ENCODE measurements around the gene TAB3. TPM values are rescaled to one million over a fixed set of nuclear protein-coding genes. Genes with fewer than 3 reads are reported as not detected.

Gene TAB3
- total and polyA plus RNA-seq, 10 of the 15 experiments (the other 5 are each of a cell fraction or from before 2014, with no cell fraction given): 1.7 to 22.1 (median 9.1) TPM

GRCh38 chrX:30892591-30892990, 3.5 kb upstream of the TAB3 start:
- DNase-seq (ENCODE audit: low read depth, low spot score) (no peak), FAIRE-seq (no peak), ATAC-seq (no peak)
- H3K27me3 ChIP-seq (replicated peaks in 1 of 2; ENCODE audit: control insufficient read depth in 2 of 2, insufficient read depth in 2 of 2, low read length in 1 of 2): no peaks in the 10 kb centered on the region; a peak in 1 of 4 replicates
- peaks cover 6% of the 10 kb centered on the region for H3K79me2 ChIP-seq (ENCODE audit: control insufficient read depth, insufficient read depth, low read length)
- CTCF ChIA-PET: no interaction called here
- H4K20me1 ChIP-seq (ENCODE audit: control insufficient read depth, insufficient read depth): no peaks in the 10 kb centered on the region
- no peaks in the 10 kb centered on the region for H3K36me3 ChIP-seq (ENCODE audit: control insufficient read depth in 2 of 2, insufficient read depth in 2 of 2, low read length in 1 of 2)
- H3K4me2 ChIP-seq (ENCODE audit: control insufficient read depth, insufficient read depth): no peak overlapping the region
- no peak overlapping the region for H2AFZ ChIP-seq (ENCODE audit: control insufficient read depth, low read depth, low read length)
- H3K4me3 ChIP-seq: no peak overlapping the region
- WGBS (ENCODE audit: insufficient coverage, insufficient replicate concordance, low lambda C conversion rate, missing lambda C conversion rate): 27% methylated on average over 1 of the region's 1 CpG
- H3K27ac ChIP-seq (ENCODE audit: control insufficient read depth, insufficient read depth): no peak overlapping the region
- H3K9me3 ChIP-seq (replicated peaks; ENCODE audit: control insufficient read depth, insufficient read depth, low read length): no peaks in the 10 kb centered on the region
- BruUV-seq (replicated peaks): no TSS peak
- no peak overlapping the region for H3K9ac ChIP-seq (ENCODE audit: control insufficient read depth, insufficient read depth, low read length)
- SMC1A ChIA-PET (ENCODE audit: uncharacterized antibody, unreplicated experiment): no interaction called here
- intact Hi-C loops (cut with micrococcal nuclease; ENCODE audit: unreplicated experiment): no loop called here
- POLR2A ChIA-PET: no interaction called here
- in situ Hi-C loops (cut with MboI): no loop called here
- no peaks in the 10 kb centered on the region for H3K4me1 ChIP-seq (ENCODE audit: control insufficient read depth, insufficient read depth, low read length)
- RAD21 ChIA-PET (ENCODE audit: unreplicated experiment): no interaction called here
- TF ChIP-seq ZZZ3 (IDR thresholded peaks at IDR 0.05; ENCODE audit: control insufficient read depth, insufficient read length, low read depth): no peak
- no peak for TF ChIP-seq MAX (IDR thresholded peaks at IDR 0.05; ENCODE audit: low read depth, low read length)
- TF ChIP-seq ZNF687 (IDR thresholded peaks at IDR 0.05): no peak
- TF ChIP-seq RBBP5 (conservative IDR thresholded peaks at IDR 0.05): no peak
- no peak for TF ChIP-seq SP1 (IDR thresholded peaks at IDR 0.05; ENCODE audit: low read depth, low read length)
- TF ChIP-seq ZBTB11 (CRISPR knock-in tag; IDR thresholded peaks at IDR 0.05): no peak
- TF ChIP-seq REST (IDR thresholded peaks at IDR 0.05; ENCODE audit: low read depth, low read length): no peak
- no peak for TF ChIP-seq LARP7 (IDR thresholded peaks at IDR 0.05)

All from GM12878 (cell line).